KBM-7 (cell line): ENCODE results near the gene SLC44A5.

Experiments used
- DNase-seq: peaks from one replicate; pipeline ENCODE4 v3.0.0-alpha.2; 2015
- in situ Hi-C: fragments of 300-500 bp; cut with MboI; formaldehyde crosslinking; loops from 2 replicates; pipeline ENCODE4 v1.14.3; 2020; ENCODE audit warnings: low sequenced_read_pairs, low pct_unique_long_range_greater_than_20kb, mixed read lengths

The SLC44A5 gene

DNA sequence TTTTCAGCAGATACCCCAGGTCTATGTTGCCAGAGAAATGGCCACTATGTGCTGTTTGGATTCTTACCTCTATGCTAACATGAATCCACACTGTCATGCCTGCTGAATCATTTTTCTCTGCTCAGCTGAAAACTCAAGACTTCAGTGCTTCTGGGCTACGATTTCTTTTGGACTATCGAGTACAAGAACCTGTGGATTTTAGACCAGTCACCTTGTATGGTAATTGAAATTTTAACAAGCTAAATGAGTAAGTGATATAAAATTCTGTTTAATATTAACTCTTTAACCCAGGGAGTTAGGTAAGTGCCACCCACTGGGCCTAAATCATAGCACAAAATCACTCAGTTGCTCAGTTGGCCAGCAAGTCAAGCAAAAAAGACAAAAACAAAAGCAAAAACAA lies 440.9 kb downstream of the SLC44A5 start:
- in situ Hi-C loops = no loop called here
- no peak for DNase-seq

DNA sequence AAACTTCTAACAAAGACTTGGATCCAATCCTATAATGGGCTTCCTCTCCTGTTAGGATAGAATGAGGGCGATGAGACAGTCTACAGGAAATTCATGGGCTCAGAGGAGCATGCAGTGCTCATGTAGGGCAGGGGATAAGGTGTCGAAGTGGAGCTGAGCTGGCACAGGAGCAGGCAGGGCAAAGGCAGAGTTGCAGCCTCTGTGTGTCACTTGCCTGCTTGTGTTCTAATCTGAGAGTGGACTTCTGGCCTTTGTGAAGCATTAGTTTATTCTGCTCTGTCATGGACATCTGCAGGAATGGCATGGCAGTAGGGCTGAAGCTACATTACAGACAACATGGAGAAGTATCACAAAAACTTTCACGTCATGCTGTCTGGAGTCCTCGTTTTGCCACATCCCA lies 444.1 kb downstream of the SLC44A5 start:
- in situ Hi-C loops = no loop called here
- DNase-seq = no peak

GRCh38 chr1:75165264-75165663 lies 445.6 kb downstream of the SLC44A5 start:
- DNase-seq = no peak
- in situ Hi-C loops = no loop called here

DNA sequence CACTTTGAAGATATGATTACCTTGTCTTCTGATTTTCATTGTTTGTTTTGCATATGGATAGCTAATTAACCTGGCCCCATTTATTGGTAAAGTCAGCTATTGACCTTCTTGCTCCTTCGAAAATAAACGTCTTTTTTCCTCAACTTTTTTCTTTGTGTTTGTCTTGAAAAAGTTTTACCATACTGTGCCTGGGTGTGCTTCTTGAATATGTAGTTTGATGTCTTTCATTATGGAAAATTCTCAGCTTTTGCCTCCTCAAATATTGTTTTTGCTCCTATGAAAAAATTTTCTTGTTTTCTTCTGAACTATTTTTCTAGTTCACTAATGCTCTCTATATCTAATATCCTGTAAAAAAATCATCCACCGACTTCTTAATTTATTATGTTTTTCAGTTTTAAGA lies 451.8 kb downstream of the SLC44A5 start:
- in situ Hi-C loops = no loop called here
- DNase-seq = no peak
